B cell (primary cell): ENCODE measurements around the gene CYP26B1.

ENCODE experiments used
- EZH2 ChIP-seq: IDR thresholded peaks from 2 replicates; pipeline ENCODE4 v1.6.1; 2012; ENCODE audit warnings: borderline replicate concordance, low read depth, mild to moderate bottlenecking, moderate library complexity, low read length; ENCODE audit not compliant: insufficient read depth, poor library complexity, severe bottlenecking
- TF ChIP-seq, protein P1 (sequence below): fragments of 200-600 bp; IDR thresholded peaks from one replicate; pipeline ENCODE4 v1.8.0; 2022; ENCODE audit warnings: antibody characterized with exemption, mild to moderate bottlenecking

DNA sequence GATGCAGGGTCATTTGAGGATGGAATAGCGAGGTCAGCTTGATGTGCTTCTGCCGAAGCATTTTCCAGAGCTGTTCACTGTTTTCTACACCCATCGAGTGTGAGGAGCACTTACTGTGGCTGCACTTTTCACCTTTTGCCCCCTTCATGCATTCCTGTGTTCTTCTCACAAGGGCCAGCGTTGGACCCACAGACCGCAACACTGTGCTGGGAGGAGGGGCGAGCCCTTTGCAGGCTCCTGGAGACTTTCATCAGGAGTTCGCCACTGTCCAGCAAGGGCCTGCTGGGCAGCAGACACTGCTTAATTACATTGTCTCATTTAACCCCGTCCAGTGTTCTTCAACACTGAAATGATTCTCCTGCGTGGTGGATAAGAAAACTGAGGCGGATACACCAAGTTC lies 29.9 kb downstream of the CYP26B1 start:
- TF ChIP-seq, protein P1, sequence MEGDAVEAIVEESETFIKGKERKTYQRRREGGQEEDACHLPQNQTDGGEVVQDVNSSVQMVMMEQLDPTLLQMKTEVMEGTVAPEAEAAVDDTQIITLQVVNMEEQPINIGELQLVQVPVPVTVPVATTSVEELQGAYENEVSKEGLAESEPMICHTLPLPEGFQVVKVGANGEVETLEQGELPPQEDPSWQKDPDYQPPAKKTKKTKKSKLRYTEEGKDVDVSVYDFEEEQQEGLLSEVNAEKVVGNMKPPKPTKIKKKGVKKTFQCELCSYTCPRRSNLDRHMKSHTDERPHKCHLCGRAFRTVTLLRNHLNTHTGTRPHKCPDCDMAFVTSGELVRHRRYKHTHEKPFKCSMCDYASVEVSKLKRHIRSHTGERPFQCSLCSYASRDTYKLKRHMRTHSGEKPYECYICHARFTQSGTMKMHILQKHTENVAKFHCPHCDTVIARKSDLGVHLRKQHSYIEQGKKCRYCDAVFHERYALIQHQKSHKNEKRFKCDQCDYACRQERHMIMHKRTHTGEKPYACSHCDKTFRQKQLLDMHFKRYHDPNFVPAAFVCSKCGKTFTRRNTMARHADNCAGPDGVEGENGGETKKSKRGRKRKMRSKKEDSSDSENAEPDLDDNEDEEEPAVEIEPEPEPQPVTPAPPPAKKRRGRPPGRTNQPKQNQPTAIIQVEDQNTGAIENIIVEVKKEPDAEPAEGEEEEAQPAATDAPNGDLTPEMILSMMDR, result no peak
- TF ChIP-seq EZH2, result no peak
